GM10266 (cell line): Measurements from ENCODE around the gene SEPTIN6.
A peak's percentile ranks its signal among the peaks of the same experiment; 100 is the strongest.

Experiments
- DNase-seq: peaks from one replicate; pipeline ENCODE4 v3.0.0; 2012; ENCODE audit errors: extremely low spot score
- TF ChIP-seq, protein P1 (sequence below): IDR thresholded peaks from 2 replicates; pipeline ENCODE4 v1.5.1; 2012; ENCODE audit warnings: mild to moderate bottlenecking, low read depth; ENCODE audit not compliant: control insufficient read depth, insufficient read depth; ENCODE audit errors: missing control alignments

The SEPTIN6 gene

GRCh38 chrX:119726900-119727555, 34.1 kb upstream of the SEPTIN6 start:
- TF ChIP-seq, protein P1, sequence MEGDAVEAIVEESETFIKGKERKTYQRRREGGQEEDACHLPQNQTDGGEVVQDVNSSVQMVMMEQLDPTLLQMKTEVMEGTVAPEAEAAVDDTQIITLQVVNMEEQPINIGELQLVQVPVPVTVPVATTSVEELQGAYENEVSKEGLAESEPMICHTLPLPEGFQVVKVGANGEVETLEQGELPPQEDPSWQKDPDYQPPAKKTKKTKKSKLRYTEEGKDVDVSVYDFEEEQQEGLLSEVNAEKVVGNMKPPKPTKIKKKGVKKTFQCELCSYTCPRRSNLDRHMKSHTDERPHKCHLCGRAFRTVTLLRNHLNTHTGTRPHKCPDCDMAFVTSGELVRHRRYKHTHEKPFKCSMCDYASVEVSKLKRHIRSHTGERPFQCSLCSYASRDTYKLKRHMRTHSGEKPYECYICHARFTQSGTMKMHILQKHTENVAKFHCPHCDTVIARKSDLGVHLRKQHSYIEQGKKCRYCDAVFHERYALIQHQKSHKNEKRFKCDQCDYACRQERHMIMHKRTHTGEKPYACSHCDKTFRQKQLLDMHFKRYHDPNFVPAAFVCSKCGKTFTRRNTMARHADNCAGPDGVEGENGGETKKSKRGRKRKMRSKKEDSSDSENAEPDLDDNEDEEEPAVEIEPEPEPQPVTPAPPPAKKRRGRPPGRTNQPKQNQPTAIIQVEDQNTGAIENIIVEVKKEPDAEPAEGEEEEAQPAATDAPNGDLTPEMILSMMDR, result no peak
- DNase-seq, result no peak

- no peak for DNase-seq
- TF ChIP-seq, protein P1, result no peak
Observed at GRCh38 chrX:119721926-119722325, 29.0 kb upstream of the SEPTIN6 start.

DNA sequence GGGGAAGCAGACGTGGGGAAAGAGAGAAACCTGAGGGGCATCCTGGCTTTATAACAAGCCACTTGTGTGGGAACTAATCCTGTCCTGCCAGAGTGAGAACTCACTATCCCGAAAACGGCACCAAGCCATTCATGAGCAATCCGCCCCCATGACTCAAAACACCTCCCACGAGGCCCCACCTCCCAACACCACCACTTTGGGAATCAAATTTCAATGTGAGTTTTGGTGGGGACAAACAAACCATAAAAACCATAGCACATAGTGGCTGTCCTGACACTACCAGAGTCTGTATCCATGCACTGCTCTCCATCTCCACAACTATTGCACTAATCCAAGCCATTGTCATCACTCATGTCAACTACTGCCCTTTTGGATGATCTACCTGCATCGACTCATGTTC, 28.5 kb upstream of the SEPTIN6 start:
- DNase-seq, result no peak
- TF ChIP-seq, protein P1, result no peak

DNA sequence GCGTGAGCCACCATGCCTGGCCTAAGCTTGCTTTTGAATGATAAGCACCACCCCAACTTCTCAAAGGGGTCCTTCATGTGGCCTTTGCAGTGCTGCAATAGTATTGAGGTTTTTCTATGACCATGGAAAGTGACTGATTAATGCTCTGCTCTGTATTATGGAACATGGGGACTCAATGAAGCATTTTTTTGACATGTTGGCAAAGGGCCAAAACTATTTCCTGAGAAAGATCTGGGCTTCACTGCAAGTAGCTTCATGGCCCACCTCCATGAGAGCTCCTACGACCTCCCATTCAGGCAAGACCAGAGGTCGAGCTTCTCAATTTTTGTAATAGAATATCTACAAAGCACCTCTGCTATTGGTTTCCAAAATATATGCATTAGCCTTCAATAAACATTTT, 16.7 kb upstream of the SEPTIN6 start:
- DNase-seq, result no peak
- TF ChIP-seq, protein P1, result no peak

DNA sequence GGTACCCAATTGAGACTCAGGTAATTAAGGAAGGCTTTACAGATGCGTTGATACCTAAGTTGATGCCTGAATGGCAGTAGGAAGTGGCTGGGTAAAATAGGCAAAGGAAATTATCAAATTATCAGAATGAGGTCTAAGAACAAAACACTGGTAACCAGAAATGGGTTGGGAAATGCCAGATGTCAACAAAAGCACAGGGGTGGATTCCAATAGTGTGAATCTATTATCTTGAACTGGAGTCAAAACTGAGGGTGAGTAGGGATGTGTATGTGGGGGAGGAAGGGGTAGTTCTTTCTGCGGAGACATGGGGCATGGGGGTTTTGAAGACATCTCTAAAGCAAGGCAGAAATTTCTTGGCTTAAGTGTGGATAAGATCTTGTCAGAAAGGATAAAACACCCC, 16.0 kb upstream of the SEPTIN6 start:
- DNase-seq, result no peak
- TF ChIP-seq, protein P1, result no peak

GRCh38 chrX:119706616-119707015, 13.6 kb upstream of the SEPTIN6 start:
- no peak for DNase-seq
- TF ChIP-seq, protein P1, result no peak

DNA sequence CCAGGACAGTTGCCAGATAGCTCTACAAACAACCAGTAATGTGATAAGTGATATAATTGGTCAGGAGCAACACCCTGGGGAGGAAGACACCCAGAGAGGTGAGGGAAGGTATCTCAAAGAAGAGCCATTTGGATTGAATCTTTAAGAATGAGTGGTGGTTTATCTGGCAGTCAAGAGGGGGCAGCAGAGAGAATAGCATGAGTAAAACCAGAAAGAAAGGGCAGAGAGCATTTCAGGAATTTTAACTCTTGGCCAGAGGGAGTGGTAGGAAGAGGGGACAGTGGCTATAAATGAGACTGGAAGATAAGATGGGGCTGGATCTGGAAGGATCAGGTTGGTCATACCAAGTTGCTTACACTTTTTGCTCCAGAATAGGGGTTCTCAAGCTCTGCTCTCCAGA, 5.9 kb upstream of the SEPTIN6 start:
- DNase-seq, result no peak
- TF ChIP-seq, protein P1, result peak; percentile 52
